GM19351 (cell line): ENCODE measurements around the gene RPL27A.
"Not testable (repeated sequence)": the region's sequence is repeated elsewhere in the genome, so short reads cannot be mapped to it uniquely, and the experiment has no call there.

ENCODE experiments used
- ATAC-seq: cut with Tn5 transposase; IDR thresholded peaks from one replicate; pipeline ENCODE4 v1.9.1; 2021; ENCODE audit warnings: mild to moderate bottlenecking, moderate library complexity; ENCODE audit not compliant: unreplicated experiment

Gene RPL27A

DNA sequence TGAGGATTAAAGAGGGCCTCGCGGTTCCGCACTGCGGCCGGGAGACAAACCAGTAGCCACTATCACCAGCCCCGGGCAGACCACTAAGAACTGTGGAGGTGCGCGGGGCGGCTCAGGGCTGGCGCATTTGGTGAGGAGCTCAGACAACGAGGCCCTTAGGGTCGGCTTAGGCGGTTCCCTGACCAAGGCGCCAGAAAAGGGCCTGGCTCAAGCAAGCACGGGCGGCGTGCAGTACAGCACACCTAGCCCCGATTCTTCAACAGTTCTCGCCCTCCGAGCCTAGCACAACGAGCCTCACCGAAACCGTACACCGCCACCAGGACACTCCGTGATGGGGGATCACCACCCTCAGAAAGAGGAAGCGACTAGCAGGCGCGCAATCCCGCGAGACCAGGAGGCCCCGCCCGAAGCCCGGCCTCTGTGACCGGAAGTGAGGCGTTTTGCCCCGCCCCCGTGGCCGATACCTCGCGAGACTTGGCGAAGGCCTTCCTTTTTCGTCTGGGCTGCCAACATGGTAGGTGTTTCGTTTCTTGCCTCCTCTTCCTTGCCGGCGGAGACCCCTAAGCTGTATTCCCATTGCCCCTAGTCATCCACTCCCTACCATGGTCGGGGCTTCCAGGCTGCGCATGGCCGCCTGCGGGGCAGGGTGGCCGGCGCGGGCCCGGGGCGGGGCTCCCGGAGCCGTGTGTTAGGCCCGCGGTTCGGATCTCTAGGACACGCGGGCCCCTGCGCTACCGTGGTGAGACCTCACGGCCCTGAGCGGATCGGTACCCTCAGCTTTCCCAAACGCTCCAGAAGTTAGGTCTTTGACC, at the start of gene RPL27A, which contains the start of gene TRIM66:
Gene RPL27A (plus strand): TSS at position 490 of the 812 bp plus-strand sequence. CDS start 22 bp downstream, at position 512.
Gene TRIM66 (minus strand): TSS at position 363 of the 812 bp plus-strand sequence. CDS start 10,391 bp downstream, outside the sequence.
- ATAC-seq = peak; percentile 93

DNA sequence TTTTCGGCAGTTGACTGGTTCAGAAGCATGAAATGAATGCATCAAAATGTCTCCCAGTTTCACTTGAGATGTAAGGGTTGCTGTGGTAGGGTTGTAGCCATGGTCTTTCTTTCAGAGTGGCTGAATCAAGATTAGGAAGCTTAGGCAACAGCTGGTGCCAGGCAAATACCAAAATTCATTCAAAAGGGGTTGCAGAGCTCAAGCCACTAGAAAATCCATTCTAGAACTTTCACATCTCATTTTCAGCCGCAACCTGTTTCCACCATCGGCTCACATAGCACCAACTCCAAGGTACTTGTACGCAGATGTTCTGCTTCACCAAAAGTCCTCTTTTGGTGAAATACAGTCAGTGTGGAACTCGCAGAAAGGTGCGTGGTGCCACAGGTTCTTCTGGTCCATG, 48.1 kb upstream of the RPL27A start:
- ATAC-seq = no peak

- no peak for ATAC-seq
These were observed 46.5 kb upstream of the RPL27A start for GRCh38 chr11:8636127-8636526.

DNA sequence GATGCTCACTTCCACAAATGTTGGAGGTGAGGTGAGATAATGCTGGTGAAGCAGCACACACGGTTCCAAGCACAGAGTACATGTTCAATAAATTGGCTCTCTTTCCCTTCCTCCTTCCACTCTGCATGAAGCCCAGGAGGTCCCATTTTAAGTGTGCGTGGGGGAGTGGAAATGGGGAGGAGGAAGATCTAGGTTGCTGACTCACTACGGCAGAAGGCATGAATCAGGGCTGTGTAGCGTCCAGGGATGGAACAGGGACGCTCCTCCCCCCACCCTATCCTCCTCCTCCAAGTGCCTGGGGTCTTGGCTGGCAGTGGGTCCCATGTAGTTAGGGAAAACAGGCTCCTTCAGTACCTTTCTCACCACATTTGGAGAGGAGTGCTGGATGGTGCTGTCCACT, 44.3 kb upstream of the RPL27A start:
- ATAC-seq = no peak

DNA sequence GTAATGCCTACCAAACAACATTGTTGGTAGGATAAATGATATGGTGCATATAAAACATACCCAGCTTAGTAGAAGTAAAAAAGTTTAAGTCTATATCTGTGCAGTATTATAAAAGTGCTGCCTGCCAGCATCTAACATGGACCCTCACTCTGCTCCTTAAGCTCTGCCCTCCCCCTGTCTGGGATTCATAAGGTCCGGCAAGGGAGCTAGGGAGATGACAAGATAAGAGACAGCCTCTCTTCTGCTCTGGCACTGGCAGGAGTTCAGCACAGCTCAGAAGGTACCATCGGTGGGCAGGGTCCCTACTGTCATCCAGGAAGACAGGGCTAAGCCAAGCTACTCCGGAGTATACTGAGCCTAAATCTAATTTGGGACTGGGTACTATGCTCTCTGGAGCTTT, 42.9 kb upstream of the RPL27A start:
- ATAC-seq = no peak

DNA sequence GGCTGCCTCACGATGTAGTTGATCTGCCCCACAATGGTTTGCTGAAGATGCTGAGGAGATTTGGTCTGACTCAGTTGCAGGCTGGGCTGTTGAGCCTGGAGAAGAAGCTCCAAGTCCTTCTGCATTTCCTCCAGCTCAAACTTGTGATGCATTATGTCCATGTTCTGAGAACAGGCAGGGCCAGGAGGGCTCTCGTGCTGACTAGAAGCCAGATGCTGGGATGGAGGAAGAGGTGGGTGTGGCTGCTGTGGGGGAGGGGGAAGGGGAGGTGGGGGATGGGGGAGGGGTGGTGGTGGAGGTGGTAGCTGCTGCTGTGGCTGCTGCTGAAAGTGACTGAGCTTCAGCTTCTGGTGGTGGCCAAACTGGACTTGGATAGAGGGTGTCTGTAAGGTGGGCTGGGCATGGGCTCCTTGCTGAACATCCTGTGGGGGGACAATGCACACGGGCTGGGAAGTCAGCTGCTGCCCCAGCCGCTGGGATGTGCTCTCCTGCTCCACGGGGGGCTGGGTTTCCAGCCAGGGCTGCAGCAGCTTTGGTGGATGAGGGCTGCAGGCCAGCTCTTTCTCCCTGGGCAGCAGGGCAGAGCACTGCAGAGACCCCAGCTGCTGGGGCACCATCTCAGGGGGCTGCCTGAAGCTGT, 42.2 kb upstream of the RPL27A start:
- no peak for ATAC-seq

GRCh38 chr11:8641332-8641731, 41.3 kb upstream of the RPL27A start:
- ATAC-seq = no peak

DNA sequence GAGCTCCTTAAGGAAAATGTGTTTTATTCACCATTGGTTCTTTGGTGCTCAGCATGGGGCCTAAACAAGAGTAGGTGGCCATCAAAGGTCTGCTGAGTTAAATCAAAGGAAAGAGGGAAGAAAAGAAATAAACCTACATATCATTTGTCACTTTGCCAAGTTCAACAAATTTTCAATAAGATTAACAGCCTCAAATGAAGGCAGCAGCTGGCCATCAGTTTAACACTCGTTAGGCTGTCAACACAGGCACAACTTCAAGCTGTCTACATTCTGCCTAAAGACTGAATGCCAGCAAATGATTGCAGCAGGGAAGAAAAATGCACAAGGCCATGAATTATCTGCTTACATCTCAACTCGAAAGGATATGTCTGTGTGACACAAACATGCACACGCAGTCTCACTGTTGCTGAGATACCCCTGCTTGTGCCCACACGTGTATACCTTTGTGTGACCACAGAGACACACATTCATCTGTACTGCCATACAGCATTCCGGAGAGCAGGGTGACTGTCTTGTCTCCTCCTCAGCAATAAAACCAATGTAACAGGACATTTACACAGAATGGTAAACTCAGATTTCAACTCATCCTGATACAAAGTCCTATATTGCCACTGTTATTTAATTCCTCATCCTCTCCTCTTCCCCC, 40.3 kb upstream of the RPL27A start:
- ATAC-seq = no peak

- no peak for ATAC-seq
These were observed 35.7 kb upstream of the RPL27A start for GRCh38 chr11:8646873-8647272.

GRCh38 chr11:8649361-8649760, 33.2 kb upstream of the RPL27A start:
- ATAC-seq = no peak

DNA sequence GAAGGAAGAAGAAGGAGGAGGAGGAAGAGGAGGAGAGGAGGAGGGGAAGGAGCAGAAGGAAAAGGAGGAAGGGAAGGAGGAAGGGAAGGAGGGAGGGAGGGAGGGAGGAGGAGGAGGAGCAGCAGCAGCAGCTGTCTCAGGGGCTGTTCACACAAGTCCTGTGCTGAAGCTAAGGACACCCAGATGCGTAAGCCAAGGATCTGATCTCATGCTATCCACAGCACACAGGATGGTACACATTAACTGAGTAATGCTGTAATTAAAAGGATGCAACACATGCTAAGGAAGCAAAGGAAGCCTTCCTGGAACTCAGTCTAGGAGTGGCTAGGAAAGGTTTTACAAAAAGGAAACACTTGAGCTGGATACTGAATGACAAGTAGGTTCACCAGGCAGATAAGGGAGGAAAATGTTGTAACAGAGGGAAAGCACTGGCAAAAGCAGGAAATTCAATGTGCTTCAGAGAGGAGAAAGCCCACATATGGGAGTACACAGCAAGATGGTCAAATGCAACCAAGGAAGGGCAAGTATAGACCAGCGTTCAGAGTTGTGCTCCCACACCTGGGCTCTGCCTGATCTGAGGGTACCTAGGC, 32.1 kb upstream of the RPL27A start:
- no peak for ATAC-seq

- ATAC-seq = no peak
These were observed 30.5 kb upstream of the RPL27A start for GRCh38 chr11:8652140-8652539.

DNA sequence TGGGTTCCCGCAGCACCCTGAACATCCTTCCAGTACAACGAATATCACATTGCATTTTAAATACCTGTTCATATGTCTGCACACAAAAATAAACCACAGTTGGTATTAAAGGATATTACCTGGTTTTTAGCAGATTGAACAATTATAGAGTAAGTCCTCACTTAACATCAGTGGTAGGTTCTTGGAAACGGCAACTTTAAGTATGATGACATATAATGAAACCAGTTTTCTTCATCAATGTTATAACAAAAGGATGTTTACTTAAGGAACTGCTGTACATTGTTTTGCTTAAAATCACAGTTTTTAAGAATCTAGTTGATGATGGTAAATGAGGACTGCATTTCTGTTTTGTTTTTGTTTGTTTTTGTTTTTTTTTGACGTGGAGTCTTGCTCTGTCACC, 28.1 kb upstream of the RPL27A start:
- no peak for ATAC-seq

DNA sequence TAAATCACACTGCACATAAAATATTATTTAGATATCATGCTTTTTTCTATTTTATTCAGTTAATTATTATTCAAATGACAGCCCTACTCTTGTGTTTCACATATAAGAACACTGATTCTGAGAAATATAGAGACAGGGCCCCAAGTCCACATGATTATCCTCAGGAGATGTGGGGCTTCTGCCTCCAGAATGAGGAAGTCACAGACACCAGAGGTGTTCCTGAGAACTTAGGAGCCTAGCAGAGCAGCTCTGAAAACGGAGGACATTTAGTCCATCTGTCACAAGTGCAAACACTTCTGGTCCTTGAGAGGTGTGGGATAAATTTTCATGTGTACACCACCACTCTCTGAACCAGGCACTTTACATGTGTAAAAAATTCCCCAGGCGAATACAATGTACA, 26.3 kb upstream of the RPL27A start:
- ATAC-seq = no peak

- no peak for ATAC-seq
These were observed 24.1 kb upstream of the RPL27A start for GRCh38 chr11:8658321-8659057.

- ATAC-seq = no peak
These were observed 21.4 kb upstream of the RPL27A start for GRCh38 chr11:8661001-8661795.

DNA sequence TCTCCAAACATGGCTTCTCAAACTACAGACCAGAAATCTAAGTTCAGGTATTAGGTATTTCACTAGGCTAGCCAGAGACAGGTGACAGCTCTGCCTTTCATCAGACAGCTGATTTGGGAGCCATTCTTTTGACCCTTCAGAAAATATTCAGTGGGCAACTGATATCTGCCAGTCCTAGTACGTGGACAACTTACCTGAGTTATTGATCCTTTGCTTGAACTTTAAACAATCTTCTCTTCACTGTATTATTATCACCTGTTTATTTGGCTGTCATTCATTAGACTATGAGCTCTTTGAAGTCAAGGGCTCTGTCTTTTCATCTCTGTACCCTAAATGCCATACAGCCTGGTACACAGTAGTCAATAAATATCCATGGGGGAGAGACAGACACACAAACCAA, 17.4 kb upstream of the RPL27A start:
- no peak for ATAC-seq

- ATAC-seq = not testable (repeated sequence)
These were observed 12.5 kb upstream of the RPL27A start for GRCh38 chr11:8670081-8670480.

GRCh38 chr11:8671193-8671612, 11.4 kb upstream of the RPL27A start:
- ATAC-seq = no peak

DNA sequence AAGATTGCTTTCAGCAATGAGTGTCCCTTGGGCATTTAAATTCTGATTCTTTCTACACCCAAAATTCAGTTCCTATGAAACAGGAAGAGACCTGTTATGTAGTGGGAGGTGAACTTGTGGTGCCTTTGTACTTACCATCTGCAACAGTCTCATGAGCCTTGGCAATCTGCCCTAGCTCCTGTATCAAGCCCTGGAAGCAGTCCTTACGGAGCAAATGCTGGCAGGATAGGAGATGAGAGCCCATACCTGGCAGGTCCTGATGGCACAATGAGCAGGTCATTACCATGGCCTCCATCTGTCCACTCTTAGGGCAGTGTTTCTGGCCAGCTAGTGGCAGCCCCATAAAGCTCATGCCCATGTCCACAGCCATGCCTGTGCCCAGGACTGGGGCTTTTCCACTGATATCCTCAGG, 10.9 kb upstream of the RPL27A start:
- no peak for ATAC-seq
